Progenitor cell of endocrine pancreas (in vitro differentiated cells): Measurements from ENCODE around the gene CNNM3. TPM values are rescaled to one million over a fixed set of nuclear protein-coding genes. Genes with fewer than 3 reads are reported as not detected.

Source experiments
- DNase-seq: peaks from one replicate; pipeline ENCODE4 v3.0.0; 2021; ENCODE audit warnings: low spot score; ENCODE audit not compliant: unreplicated experiment
- H3K27ac Mint-ChIP-seq: 2 replicates; pipeline ENCODE4 v1.8.0; 2021; ENCODE audit warnings: mild to moderate bottlenecking, moderate library complexity, mixed read lengths
- H3K27me3 Mint-ChIP-seq: 2 replicates; pipeline ENCODE4 v1.8.0; 2021; ENCODE audit warnings: mixed read lengths
- H3K36me3 Mint-ChIP-seq: 2 replicates; pipeline ENCODE4 v1.8.0; 2022; ENCODE audit warnings: mixed read lengths; ENCODE audit not compliant: insufficient read depth
- H3K4me1 Mint-ChIP-seq: 2 replicates; pipeline ENCODE4 v1.8.0; 2021; ENCODE audit warnings: low read depth, mixed read lengths
- H3K4me3 Mint-ChIP-seq: 2 replicates; pipeline ENCODE4 v1.8.0; 2021; ENCODE audit warnings: low read depth, mild to moderate bottlenecking, moderate library complexity, mixed read lengths
- H3K9me3 Mint-ChIP-seq: 2 replicates; pipeline ENCODE4 v1.8.0; 2021; ENCODE audit warnings: low read depth, mixed read lengths
- CTCF ChIP-seq: fragments of 200-600 bp; sonication (generic); IDR thresholded peaks from one replicate; pipeline ENCODE4 v1.5.0; 2021; ENCODE audit warnings: antibody characterized with exemption, mild to moderate bottlenecking; ENCODE audit not compliant: unreplicated experiment
- total RNA-seq: library from RNA; stranded (reverse); gene quantifications from 2 replicates; pipeline ENCODE4 v1.2.1, GENCODE V29; 2021

The CNNM3 gene
- total RNA-seq, 1 donor from 2014 or later, result 54.0 TPM

DNA sequence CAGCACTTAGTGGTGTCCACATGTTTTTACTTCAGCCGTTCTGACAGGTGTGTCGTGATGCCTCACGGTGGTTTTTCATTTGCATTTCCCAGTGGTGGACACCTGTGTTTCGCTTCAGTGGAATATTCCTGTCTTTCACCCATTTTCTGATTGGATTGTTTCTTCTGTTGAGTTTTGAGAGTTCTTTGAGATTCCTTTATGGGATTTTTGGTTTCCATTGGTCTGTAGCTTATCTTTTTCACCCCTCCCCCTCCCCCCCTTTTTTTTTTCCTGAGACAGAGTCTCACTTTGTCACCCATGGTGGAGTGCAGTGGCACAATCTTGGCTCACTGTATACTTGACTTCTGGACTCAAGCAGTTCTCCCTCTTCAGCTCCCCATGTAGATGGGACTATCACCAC, 19.8 kb downstream of the CNNM3 start:
- no peaks in the 10 kb centered on the region for H3K9me3 Mint-ChIP-seq
- H3K4me1 Mint-ChIP-seq, result peaks cover 25% of the 10 kb centered on the region
- no peaks in the 10 kb centered on the region for H3K27me3 Mint-ChIP-seq
- no peak for DNase-seq
- no peak for TF ChIP-seq CTCF
- H3K36me3 Mint-ChIP-seq, result peaks cover 13% of the 10 kb centered on the region
- no peak overlapping the region for H3K4me3 Mint-ChIP-seq
- H3K27ac Mint-ChIP-seq, result no peak overlapping the region

DNA sequence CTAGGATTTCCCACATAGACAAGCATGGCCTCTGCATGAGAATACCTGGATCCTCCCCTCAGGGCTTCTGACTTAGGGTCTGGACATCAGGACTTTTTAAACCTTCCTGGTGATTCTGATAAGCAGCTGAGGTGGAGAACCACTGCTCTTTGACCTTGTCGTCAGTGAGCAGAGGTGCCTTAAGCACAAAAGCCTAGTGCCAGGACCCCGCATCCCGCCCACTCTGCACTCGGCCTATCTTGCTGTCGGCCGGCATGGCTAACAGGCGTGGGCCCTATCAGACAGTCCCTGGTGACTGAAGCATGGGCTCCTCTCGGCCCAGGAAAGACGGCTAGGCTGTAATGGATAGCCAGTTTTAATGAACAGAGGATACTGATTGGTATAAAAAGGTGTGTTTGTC, 21.5 kb downstream of the CNNM3 start:
- peaks cover 11% of the 10 kb centered on the region for H3K36me3 Mint-ChIP-seq
- DNase-seq, result no peak
- H3K9me3 Mint-ChIP-seq, result no peaks in the 10 kb centered on the region
- peaks cover 11% of the 10 kb centered on the region for H3K4me1 Mint-ChIP-seq
- H3K27me3 Mint-ChIP-seq, result no peaks in the 10 kb centered on the region
- no peak overlapping the region for H3K4me3 Mint-ChIP-seq
- H3K27ac Mint-ChIP-seq, result no peak overlapping the region
- TF ChIP-seq CTCF, result no peak

DNA sequence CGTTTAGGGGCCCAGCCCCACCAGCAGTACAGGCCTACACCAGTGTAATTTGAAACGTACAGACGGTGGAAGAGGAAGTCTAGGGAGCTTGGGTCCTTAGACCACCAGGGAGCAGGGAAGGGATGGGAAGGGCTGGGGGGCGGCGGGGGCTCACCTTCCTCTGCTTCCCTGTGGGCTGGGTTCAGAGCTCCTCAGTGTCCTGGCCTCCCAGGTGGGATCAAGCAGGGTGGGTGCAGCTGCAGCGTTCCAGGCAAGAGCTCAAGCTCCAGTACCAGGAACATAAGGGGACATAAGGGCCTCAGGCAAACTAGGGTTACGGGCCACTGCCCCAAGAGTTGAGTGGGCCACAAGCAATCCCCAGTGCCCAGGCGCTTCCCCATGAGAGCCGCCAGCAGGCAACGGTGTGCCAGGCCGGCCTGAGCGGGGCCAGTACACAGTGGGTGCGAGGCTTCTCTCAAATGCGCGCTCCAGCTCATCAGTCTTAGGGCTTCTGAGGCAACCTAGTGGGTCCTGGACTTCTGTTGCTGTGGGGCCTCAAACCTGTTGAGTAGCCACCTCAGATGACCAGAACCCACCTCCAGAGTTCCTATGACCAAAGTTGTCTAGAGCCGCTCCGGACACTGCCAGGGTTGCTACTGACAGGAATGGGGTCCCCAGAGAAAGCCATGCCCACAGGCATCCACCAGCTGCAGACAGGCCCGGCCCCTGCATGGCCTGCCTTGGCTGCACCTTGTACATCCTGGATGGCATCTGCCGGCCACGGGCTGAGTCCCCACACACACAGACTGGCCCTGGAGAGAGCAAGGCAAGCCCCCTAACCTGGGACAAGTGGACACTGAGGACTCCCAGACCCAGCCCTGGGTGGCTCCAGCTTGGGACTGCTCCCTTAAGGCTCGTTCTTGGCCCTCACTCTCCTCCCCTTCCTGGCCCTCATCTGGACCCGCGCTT, 22.6 kb downstream of the CNNM3 start:
- DNase-seq, result no peak
- H3K4me3 Mint-ChIP-seq, result no peak overlapping the region
- no peaks in the 10 kb centered on the region for H3K27me3 Mint-ChIP-seq
- H3K4me1 Mint-ChIP-seq, result peaks cover 2% of the 10 kb centered on the region
- H3K27ac Mint-ChIP-seq, result no peak overlapping the region
- peaks cover 11% of the 10 kb centered on the region for H3K36me3 Mint-ChIP-seq
- H3K9me3 Mint-ChIP-seq, result no peaks in the 10 kb centered on the region
- TF ChIP-seq CTCF, result no peak

- Mint-ChIP-seq H3K27ac (no peak overlapping the region), H3K4me1 (no peaks in the 10 kb centered on the region), H3K36me3 (peaks cover 10% of the 10 kb centered on the region), H3K4me3 (no peak overlapping the region), H3K9me3 (no peaks in the 10 kb centered on the region), H3K27me3 (no peaks in the 10 kb centered on the region)
- no peak for DNase-seq
- TF ChIP-seq CTCF, result no peak
These were observed 23.3 kb downstream of the CNNM3 start for GRCh38 chr2:96839293-96839874.

GRCh38 chr2:96839875-96840850, 24.1 kb downstream of the CNNM3 start:
- Mint-ChIP-seq H3K36me3 (peaks cover 5% of the 10 kb centered on the region), H3K4me3 (no peak overlapping the region), H3K9me3 (no peaks in the 10 kb centered on the region), H3K27me3 (no peaks in the 10 kb centered on the region), H3K4me1 (no peaks in the 10 kb centered on the region), H3K27ac (peak overlapping the region; percentile 62)
- no peak for DNase-seq
- no peak for TF ChIP-seq CTCF
